HepG2 (cell line): ENCODE measurements around the gene C12orf42. TPM values are rescaled to one million over a fixed set of nuclear protein-coding genes. Genes with fewer than 3 reads are reported as not detected.

Experiments used
- ATAC-seq: fragments of 200-7000 bp; cut with Tn5 transposase; 3 replicates; pipeline ENCODE4 v1.9.1; 2020; ENCODE audit warnings: mild to moderate bottlenecking, moderate library complexity
- BruUV-seq: library from RNA; stranded (reverse); fragments of 400-500 nt; replicated peaks from 2 replicates; lab custom pipeline; 2021; lab: Mats Ljungman, UMichigan
- CTCF ChIA-PET: fragments of 300-600 bp; formaldehyde crosslinking; extraction: SDS; loops from one replicate; lab custom pipeline; 2021; ENCODE audit warnings: low total read pairs, inconsistent platforms, low intra/inter-chr PET ratio; lab: Yijun Ruan, JAX
- POLR2A ChIA-PET: fragments of 350-600 bp; sonication (Branson Sonifier 250); formaldehyde crosslinking; loops from one replicate; lab custom pipeline; 2020; ENCODE audit warnings: antibody characterized with exemption, inconsistent platforms; lab: Yijun Ruan, JAX
- DNase-seq: peaks from one replicate; pipeline ENCODE4 v3.0.0-alpha.2; 2015; ENCODE audit warnings: low spot score
- FAIRE-seq: peaks from 3 replicates; lab custom pipeline; 2011; peaks lifted over from hg19 to GRCh38; lab: Jason Lieb, UNC
- H2AFZ ChIP-seq: one replicate; pipeline ENCODE4 v1.6.1; 2011; ENCODE audit warnings: low read length, inconsistent platforms
- H3K27ac ChIP-seq: fragments of 300-600 bp; 3 replicates; pipeline ENCODE4 v1.8.0; 2011; ENCODE audit warnings: mixed run types, mild to moderate bottlenecking, mixed read lengths, low read length, inconsistent platforms; ENCODE audit not compliant: insufficient read depth; ENCODE audit errors: extremely low read length
- H3K27me3 ChIP-seq, 2 experiments: fragments of 200-600 bp in 1 of 2; 2 replicates in 1 of 2; 3 replicates in 1 of 2; pipeline versions ENCODE4 v1.6.0 to v1.8.0; 2011; ENCODE audit warnings: low read length in 2 of 2, mild to moderate bottlenecking in 2 of 2, moderate library complexity in 2 of 2, inconsistent platforms in 1 of 2; ENCODE audit not compliant: insufficient read depth in 2 of 2, control insufficient read depth in 1 of 2
- H3K36me3 ChIP-seq, 2 experiments: fragments of 200-600 bp in 1 of 2; replicated peaks in 1 of 2; 2 replicates in 1 of 2; 3 replicates in 1 of 2; pipeline versions ENCODE4 v1.5.1 to v1.8.0; 2011; ENCODE audit warnings: low read length in 2 of 2, inconsistent platforms in 1 of 2; ENCODE audit not compliant: insufficient read depth in 2 of 2, control insufficient read depth in 1 of 2
- H3K4me1 ChIP-seq: 2 replicates; pipeline ENCODE4 v1.5.1; 2012; ENCODE audit warnings: low read length, inconsistent platforms; ENCODE audit not compliant: insufficient read depth
- H3K4me2 ChIP-seq: 2 replicates; pipeline ENCODE4 v1.6.0; 2011; ENCODE audit warnings: low read depth, low read length, inconsistent platforms
- H3K4me3 ChIP-seq, 3 experiments: fragments of 200-600 bp in 1 of 3; sonication (generic), shearing (Covaris generic) in 1 of 3; replicated peaks in 1 of 3; 2 replicates each; pipeline ENCODE4 v1.5.1; 2011 to 2016; ENCODE audit warnings: low read length in 3 of 3, inconsistent platforms in 2 of 3, low read depth in 2 of 3, mild to moderate bottlenecking in 2 of 3, control low read depth in 1 of 3, mixed read lengths in 1 of 3; ENCODE audit not compliant: insufficient read depth in 1 of 3
- H3K79me2 ChIP-seq: one replicate; pipeline ENCODE4 v1.6.1; 2011; ENCODE audit warnings: low read length, inconsistent platforms; ENCODE audit not compliant: insufficient read depth
- H3K9ac ChIP-seq: 2 replicates; pipeline ENCODE4 v1.6.0; 2011; ENCODE audit warnings: mild to moderate bottlenecking, low read depth, low read length, inconsistent platforms; ENCODE audit not compliant: insufficient read depth
- H3K9me3 ChIP-seq: 2 replicates; pipeline ENCODE4 v1.5.1; 2012; ENCODE audit warnings: mild to moderate bottlenecking, low read length
- H4K20me1 ChIP-seq: 2 replicates; pipeline ENCODE4 v1.6.0; 2011; ENCODE audit warnings: inconsistent platforms, mild to moderate bottlenecking, low read length, moderate library complexity; ENCODE audit not compliant: insufficient read depth
- HDAC6 ChIP-seq: fragments of 200-600 bp; sonication (generic); IDR thresholded peaks from 2 replicates; pipeline ENCODE4 v1.7.0; 2017; ENCODE audit warnings: mild to moderate bottlenecking, antibody characterized with exemption, low read length, low read depth
- NFKB2 ChIP-seq: sonication (generic); formaldehyde crosslinking; IDR thresholded peaks from 2 replicates; pipeline ENCODE4 v1.4.0; 2020; ENCODE audit warnings: missing genetic modification reagents, borderline replicate concordance
- SMAD9 ChIP-seq: sonication (generic); formaldehyde crosslinking; IDR thresholded peaks from 2 replicates; pipeline ENCODE4 v1.5.1; 2020; ENCODE audit warnings: mild to moderate bottlenecking, missing genetic modification reagents
- SMARCE1 ChIP-seq: fragments of 450-650 bp; IDR thresholded peaks from 2 replicates; pipeline ENCODE4 v1.6.1; 2017; ENCODE audit warnings: borderline replicate concordance
- SSRP1 ChIP-seq: IDR thresholded peaks from 2 replicates; pipeline ENCODE4 v1.6.1; 2016; ENCODE audit warnings: control low read depth
- TAF1 ChIP-seq: sonication (generic); formaldehyde crosslinking; IDR thresholded peaks from 2 replicates; pipeline ENCODE4 v1.4.0; 2020; ENCODE audit warnings: missing genetic modification reagents
- ZNF136 ChIP-seq: sonication (generic); formaldehyde crosslinking; IDR thresholded peaks from 2 replicates; pipeline ENCODE4 v1.8.1; 2022; ENCODE audit warnings: low read depth, mild to moderate bottlenecking, moderate library complexity, missing genetic modification reagents
- ZNF530 ChIP-seq: sonication (generic); formaldehyde crosslinking; IDR thresholded peaks from 2 replicates; pipeline ENCODE4 v1.5.0; 2020; ENCODE audit warnings: low read depth, mild to moderate bottlenecking, missing genetic modification reagents
- ZNF768 ChIP-seq: sonication (generic); formaldehyde crosslinking; IDR thresholded peaks from 2 replicates; pipeline ENCODE4 v1.4.0; 2020; ENCODE audit warnings: missing genetic modification reagents
- ZSCAN9 ChIP-seq: IDR thresholded peaks from 2 replicates; pipeline ENCODE4 v1.6.1; 2016; ENCODE audit warnings: borderline replicate concordance
- WGBS: methylation state at CpG from one replicate; pipeline ENCODE4 v1.1.6; 2017; ENCODE audit warnings: low lambda C conversion rate; 5-methylcytosine and 5-hydroxymethylcytosine counted together
- in situ Hi-C: cut with HindIII; loops from 2 replicates; pipeline ENCODE4 v1.10.0; 2017; ENCODE audit warnings: low pct_unique_long_range_greater_than_20kb; ENCODE audit not compliant: extremely low pct_ligation_motif_present
- intact Hi-C: fragments of 100-400 bp; cut with micrococcal nuclease; formaldehyde crosslinking; loops from one replicate; pipeline ENCODE4 v1.10.0; 2022; ENCODE audit not compliant: unreplicated experiment
- polyA plus RNA-seq, 8 experiments: library from polyadenylated mRNA; depleted of rRNA in 3 of 8; stranded (reverse) in 7 of 8; unstranded in 1 of 8; fragments of >200 nt; fragmentation: Illumina TruSeq in 4 of 8; extraction: Trizol in 4 of 8; gene quantifications; 2 replicates each; pipeline versions ENCODE4 v1.2.1 to v1.2.3, GENCODE V29; 2011 to 2016; ENCODE audit warnings: low read depth in 4 of 8, missing spikeins in 1 of 8, mixed read lengths in 1 of 8; ENCODE audit not compliant: insufficient read depth in 1 of 8
- total RNA-seq, 5 experiments: library from RNA; depleted of rRNA; stranded (reverse); fragments of >200 nt; fragmentation: Illumina TruSeq; extraction: Trizol; gene quantifications; 2 replicates each; pipeline ENCODE4 v1.2.3, GENCODE V29; 2016; ENCODE audit warnings: low read depth in 1 of 5
- TF ChIP-seq, protein P1 (sequence below): IDR thresholded peaks from 2 replicates; pipeline ENCODE4 v1.6.1; 2018; ENCODE audit warnings: missing genetic modification reagents, mild to moderate bottlenecking, missing compliant biosample characterization
- TF ChIP-seq, protein P2 (sequence below): sonication (generic); formaldehyde crosslinking; IDR thresholded peaks from 2 replicates; pipeline ENCODE4 v1.8.0; 2022; ENCODE audit warnings: low read depth, missing genetic modification reagents
- TF ChIP-seq, protein P3 (sequence below): sonication (generic); formaldehyde crosslinking; IDR thresholded peaks from 2 replicates; pipeline ENCODE4 v1.8.0; 2022; ENCODE audit warnings: mild to moderate bottlenecking, missing genetic modification reagents, borderline replicate concordance
- TF ChIP-seq, protein P4 (sequence below): sonication (generic); formaldehyde crosslinking; IDR thresholded peaks from 2 replicates; pipeline ENCODE4 v1.4.0; 2020; ENCODE audit warnings: missing genetic modification reagents
- TF ChIP-seq, protein P5 (sequence below): sonication (generic); formaldehyde crosslinking; IDR thresholded peaks from 2 replicates; pipeline ENCODE4 v1.5.0; 2020; ENCODE audit warnings: mild to moderate bottlenecking, missing genetic modification reagents

The C12orf42 gene
- total and polyA plus RNA-seq, 2 of the 13 experiments (the other 11 are each of a cell fraction or from before 2014, with no cell fraction given): not detected

DNA sequence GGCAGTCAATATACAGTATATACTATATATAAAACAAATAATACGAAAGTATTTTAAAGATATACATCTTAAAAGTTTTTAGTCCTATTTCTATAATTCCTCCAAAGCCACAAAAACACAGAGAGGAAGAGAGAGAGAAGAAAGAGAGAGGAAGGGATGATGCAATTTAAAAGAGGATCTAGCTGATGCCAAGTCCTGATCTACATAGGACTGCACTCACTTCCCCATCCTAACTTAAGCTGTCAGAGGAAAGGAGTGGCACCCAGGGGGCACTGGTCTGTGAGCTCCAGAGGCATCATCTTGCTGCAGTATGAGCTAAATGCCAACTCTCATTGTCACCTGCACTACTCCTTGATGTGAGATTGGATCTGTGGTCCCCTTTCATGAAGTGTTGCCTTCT, 95.8 kb downstream of the C12orf42 start:
- no peak overlapping the region for H3K4me3 ChIP-seq
- WGBS: 4% methylated on average over 1 of the region's 1 CpG
- no peak overlapping the region for H3K9ac ChIP-seq
- no peak overlapping the region for H3K27ac ChIP-seq
- in situ Hi-C loops: no loop called here
- no peaks in the 10 kb centered on the region for H3K36me3 ChIP-seq
- H3K9me3 ChIP-seq: no peaks in the 10 kb centered on the region
- H3K4me2 ChIP-seq: no peak overlapping the region
- ATAC-seq: no peak
- FAIRE-seq: no peak
- H2AFZ ChIP-seq: no peak overlapping the region
- H3K27me3 ChIP-seq: no peaks in the 10 kb centered on the region
- intact Hi-C loops: no loop called here
- DNase-seq: no peak
- CTCF ChIA-PET: no interaction called here
- no peaks in the 10 kb centered on the region for H3K79me2 ChIP-seq
- no TSS peak for BruUV-seq
- H4K20me1 ChIP-seq: no peaks in the 10 kb centered on the region
- peaks cover 8% of the 10 kb centered on the region; the same call in 1 of the 2 replicates for H3K4me1 ChIP-seq
- POLR2A ChIA-PET: no interaction called here
- TF ChIP-seq NFKB2 (CRISPR knock-in tag): no peak
- no peak for TF ChIP-seq TAF1
- TF ChIP-seq, protein P1, sequence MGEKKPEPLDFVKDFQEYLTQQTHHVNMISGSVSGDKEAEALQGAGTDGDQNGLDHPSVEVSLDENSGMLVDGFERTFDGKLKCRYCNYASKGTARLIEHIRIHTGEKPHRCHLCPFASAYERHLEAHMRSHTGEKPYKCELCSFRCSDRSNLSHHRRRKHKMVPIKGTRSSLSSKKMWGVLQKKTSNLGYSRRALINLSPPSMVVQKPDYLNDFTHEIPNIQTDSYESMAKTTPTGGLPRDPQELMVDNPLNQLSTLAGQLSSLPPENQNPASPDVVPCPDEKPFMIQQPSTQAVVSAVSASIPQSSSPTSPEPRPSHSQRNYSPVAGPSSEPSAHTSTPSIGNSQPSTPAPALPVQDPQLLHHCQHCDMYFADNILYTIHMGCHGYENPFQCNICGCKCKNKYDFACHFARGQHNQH (CRISPR knock-in tag): no peak
- TF ChIP-seq ZSCAN9 (CRISPR knock-in tag): no peak
- TF ChIP-seq, protein P2, sequence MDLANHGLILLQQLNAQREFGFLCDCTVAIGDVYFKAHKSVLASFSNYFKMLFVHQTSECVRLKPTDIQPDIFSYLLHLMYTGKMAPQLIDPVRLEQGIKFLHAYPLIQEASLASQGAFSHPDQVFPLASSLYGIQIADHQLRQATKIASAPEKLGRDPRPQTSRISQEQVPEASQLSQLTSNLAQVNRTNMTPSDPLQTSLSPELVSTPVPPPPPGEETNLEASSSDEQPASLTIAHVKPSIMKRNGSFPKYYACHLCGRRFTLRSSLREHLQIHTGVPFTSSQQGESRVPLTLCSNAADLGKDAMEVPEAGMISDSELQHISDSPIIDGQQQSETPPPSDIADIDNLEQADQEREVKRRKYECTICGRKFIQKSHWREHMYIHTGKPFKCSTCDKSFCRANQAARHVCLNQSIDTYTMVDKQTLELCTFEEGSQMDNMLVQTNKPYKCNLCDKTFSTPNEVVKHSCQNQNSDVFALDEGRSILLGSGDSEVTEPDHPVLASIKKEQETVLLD (CRISPR knock-in tag): no peak
- TF ChIP-seq ZNF768 (CRISPR knock-in tag): no peak
- TF ChIP-seq ZNF136 (CRISPR knock-in tag): no peak
- TF ChIP-seq ZNF530 (CRISPR knock-in tag): no peak
- no peak for TF ChIP-seq SMAD9
- TF ChIP-seq, protein P3, sequence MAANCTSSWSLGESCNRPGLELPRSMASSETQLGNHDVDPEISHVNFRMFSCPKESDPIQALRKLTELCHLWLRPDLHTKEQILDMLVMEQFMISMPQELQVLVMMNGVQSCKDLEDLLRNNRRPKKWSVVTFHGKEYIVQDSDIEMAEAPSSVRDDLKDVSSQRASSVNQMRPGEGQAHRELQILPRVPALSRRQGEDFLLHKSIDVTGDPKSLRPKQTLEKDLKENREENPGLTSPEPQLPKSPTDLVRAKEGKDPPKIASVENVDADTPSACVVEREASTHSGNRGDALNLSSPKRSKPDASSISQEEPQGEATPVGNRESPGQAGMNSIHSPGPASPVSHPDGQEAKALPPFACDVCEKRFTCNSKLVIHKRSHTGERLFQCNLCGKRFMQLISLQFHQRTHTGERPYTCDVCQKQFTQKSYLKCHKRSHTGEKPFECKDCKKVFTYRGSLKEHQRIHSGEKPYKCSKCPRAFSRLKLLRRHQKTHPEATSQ (CRISPR knock-in tag): no peak
- TF ChIP-seq HDAC6: no peak
- TF ChIP-seq, protein P4, sequence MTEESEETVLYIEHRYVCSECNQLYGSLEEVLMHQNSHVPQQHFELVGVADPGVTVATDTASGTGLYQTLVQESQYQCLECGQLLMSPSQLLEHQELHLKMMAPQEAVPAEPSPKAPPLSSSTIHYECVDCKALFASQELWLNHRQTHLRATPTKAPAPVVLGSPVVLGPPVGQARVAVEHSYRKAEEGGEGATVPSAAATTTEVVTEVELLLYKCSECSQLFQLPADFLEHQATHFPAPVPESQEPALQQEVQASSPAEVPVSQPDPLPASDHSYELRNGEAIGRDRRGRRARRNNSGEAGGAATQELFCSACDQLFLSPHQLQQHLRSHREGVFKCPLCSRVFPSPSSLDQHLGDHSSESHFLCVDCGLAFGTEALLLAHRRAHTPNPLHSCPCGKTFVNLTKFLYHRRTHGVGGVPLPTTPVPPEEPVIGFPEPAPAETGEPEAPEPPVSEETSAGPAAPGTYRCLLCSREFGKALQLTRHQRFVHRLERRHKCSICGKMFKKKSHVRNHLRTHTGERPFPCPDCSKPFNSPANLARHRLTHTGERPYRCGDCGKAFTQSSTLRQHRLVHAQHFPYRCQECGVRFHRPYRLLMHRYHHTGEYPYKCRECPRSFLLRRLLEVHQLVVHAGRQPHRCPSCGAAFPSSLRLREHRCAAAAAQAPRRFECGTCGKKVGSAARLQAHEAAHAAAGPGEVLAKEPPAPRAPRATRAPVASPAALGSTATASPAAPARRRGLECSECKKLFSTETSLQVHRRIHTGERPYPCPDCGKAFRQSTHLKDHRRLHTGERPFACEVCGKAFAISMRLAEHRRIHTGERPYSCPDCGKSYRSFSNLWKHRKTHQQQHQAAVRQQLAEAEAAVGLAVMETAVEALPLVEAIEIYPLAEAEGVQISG (CRISPR knock-in tag): no peak
- TF ChIP-seq SMARCE1: no peak
- no peak for TF ChIP-seq SSRP1 (CRISPR knock-in tag)
- TF ChIP-seq, protein P5, sequence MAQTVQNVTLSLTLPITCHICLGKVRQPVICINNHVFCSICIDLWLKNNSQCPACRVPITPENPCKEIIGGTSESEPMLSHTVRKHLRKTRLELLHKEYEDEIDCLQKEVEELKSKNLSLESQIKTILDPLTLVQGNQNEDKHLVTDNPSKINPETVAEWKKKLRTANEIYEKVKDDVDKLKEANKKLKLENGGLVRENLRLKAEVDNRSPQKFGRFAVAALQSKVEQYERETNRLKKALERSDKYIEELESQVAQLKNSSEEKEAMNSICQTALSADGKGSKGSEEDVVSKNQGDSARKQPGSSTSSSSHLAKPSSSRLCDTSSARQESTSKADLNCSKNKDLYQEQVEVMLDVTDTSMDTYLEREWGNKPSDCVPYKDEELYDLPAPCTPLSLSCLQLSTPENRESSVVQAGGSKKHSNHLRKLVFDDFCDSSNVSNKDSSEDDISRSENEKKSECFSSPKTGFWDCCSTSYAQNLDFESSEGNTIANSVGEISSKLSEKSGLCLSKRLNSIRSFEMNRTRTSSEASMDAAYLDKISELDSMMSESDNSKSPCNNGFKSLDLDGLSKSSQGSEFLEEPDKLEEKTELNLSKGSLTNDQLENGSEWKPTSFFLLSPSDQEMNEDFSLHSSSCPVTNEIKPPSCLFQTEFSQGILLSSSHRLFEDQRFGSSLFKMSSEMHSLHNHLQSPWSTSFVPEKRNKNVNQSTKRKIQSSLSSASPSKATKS (CRISPR knock-in tag): no peak
